ENCODE results near the gene GPHN. TPM values are rescaled to one million over a fixed set of nuclear protein-coding genes. Genes with fewer than 3 reads are reported as not detected.

The GPHN gene
- total RNA-seq, 4 donors from 2014 or later, result 14.8 to 20.8 (median 17.0) TPM

GRCh38 chr14:66853311-66853710 lies 345.4 kb downstream of the GPHN start:
- WGBS, 2 donors, result 90 to 91% methylated on average over 3 of the region's 3 CpGs
- intact Hi-C loops (cut with DNase I; ENCODE audit: low total_unique reads), result no loop called here
- DNase-seq (ENCODE audit: low spot score in 2 of 2), result no peak
- TF ChIP-seq CTCF (IDR thresholded peaks at IDR 0.05) (no peak), POLR2A (IDR thresholded peaks at IDR 0.05) (no peak)
- H3K4me3 ChIP-seq (ENCODE audit: low read depth, poor library complexity, severe bottlenecking), result no peak overlapping the region

- 92 to 96% methylated on average over 4 of the region's 4 CpGs for WGBS, 2 donors
- TF ChIP-seq CTCF (IDR thresholded peaks at IDR 0.05) (no peak), POLR2A (IDR thresholded peaks at IDR 0.05) (no peak)
- H3K4me3 ChIP-seq (ENCODE audit: low read depth, poor library complexity, severe bottlenecking), result no peak overlapping the region
- intact Hi-C loops (cut with DNase I; ENCODE audit: low total_unique reads), result no loop called here
- no peak for DNase-seq (ENCODE audit: low spot score in 2 of 2)
Measured at GRCh38 chr14:66857867-66858266, 349.9 kb downstream of the GPHN start.

GRCh38 chr14:66859063-66859671 lies 351.2 kb downstream of the GPHN start:
- no peak for DNase-seq (ENCODE audit: low spot score in 2 of 2)
- no peak overlapping the region for H3K4me3 ChIP-seq (ENCODE audit: low read depth, poor library complexity, severe bottlenecking)
- TF ChIP-seq CTCF (IDR thresholded peaks at IDR 0.05), result no peak
- no peak for TF ChIP-seq POLR2A (IDR thresholded peaks at IDR 0.05)
- intact Hi-C loops (cut with DNase I; ENCODE audit: low total_unique reads), result no loop called here
- WGBS, 2 donors, result 74 to 76% methylated on average over 5 of the region's 5 CpGs

GRCh38 chr14:66881596-66881995 lies 373.6 kb downstream of the GPHN start:
- TF ChIP-seq CTCF (IDR thresholded peaks at IDR 0.05), result no peak
- no peak for TF ChIP-seq POLR2A (IDR thresholded peaks at IDR 0.05)
- H3K4me3 ChIP-seq (ENCODE audit: low read depth, poor library complexity, severe bottlenecking), result no peak overlapping the region

GRCh38 chr14:66884149-66884548 lies 376.2 kb downstream of the GPHN start:
- intact Hi-C loops (cut with DNase I; ENCODE audit: low total_unique reads), result no loop called here
- DNase-seq (ENCODE audit: low spot score in 2 of 2), result no peak
- no peak overlapping the region for H3K4me3 ChIP-seq (ENCODE audit: low read depth, poor library complexity, severe bottlenecking)
- TF ChIP-seq POLR2A (IDR thresholded peaks at IDR 0.05) (no peak), CTCF (IDR thresholded peaks at IDR 0.05) (no peak)
- WGBS, 2 donors, result 81 to 84% methylated on average over 2 of the region's 2 CpGs

More at GRCh38 chr14:66881596-66881995, 373.6 kb downstream of the GPHN start:
- no peak for DNase-seq (ENCODE audit: low spot score in 2 of 2)
- intact Hi-C loops (cut with DNase I; ENCODE audit: low total_unique reads), result no loop called here

- intact Hi-C loops (cut with DNase I; ENCODE audit: low total_unique reads), result no loop called here
- no peak for DNase-seq (ENCODE audit: low spot score in 2 of 2)
- 70 to 77% methylated on average over 2 of the region's 2 CpGs for WGBS, 2 donors
- TF ChIP-seq CTCF (IDR thresholded peaks at IDR 0.05) (no peak), POLR2A (IDR thresholded peaks at IDR 0.05) (no peak)
- H3K4me3 ChIP-seq (ENCODE audit: low read depth, poor library complexity, severe bottlenecking), result no peak overlapping the region
Measured at GRCh38 chr14:66900719-66901118, 392.8 kb downstream of the GPHN start.
